ENCODE measurements around the gene ASB3. TPM values are rescaled to one million over a fixed set of nuclear protein-coding genes. Genes with fewer than 3 reads are reported as not detected.

Gene ASB3
- polyA plus RNA-seq, 3 donors: 6.7 to 14.9 (median 8.1) TPM

DNA sequence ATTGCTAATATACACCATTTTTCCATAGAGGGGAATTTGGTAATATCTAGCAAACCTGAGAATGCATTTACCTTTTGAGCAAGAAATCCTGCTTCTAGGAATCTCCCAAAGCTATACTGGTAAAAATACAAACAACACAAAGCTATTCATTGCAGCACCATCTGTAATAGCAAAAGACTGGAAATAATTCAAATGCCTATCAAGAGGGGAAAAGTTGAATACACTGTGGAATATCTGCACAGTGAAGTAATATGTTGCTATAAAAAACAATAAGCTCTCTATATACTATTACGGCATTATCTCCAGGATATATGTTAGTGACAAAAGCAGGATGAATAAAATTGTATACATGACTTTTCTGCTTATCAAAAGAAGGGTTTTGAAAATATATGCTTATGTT, 131.5 kb downstream of the ASB3 start:
- H3K4me1 ChIP-seq (ENCODE audit: control insufficient read depth in 1 of 2, insufficient read depth in 2 of 2, low read length in 2 of 2): no peaks in the 10 kb centered on the region
- H3K9me3 ChIP-seq (replicated peaks in 1 of 2; ENCODE audit: control insufficient read depth in 1 of 2, insufficient read depth in 1 of 2, low read length in 2 of 2): no peaks in the 10 kb centered on the region
- H4K20me1 ChIP-seq (ENCODE audit: insufficient read depth, low read length): no peaks in the 10 kb centered on the region
- no peak overlapping the region for H3K4me2 ChIP-seq (replicated peaks; ENCODE audit: extremely low read depth, low read length, poor library complexity, severe bottlenecking)
- Mint-ChIP-seq H3K27me3 (ENCODE audit: low read depth in 3 of 3) (peaks cover 0 to 2% (median 0%) of the 10 kb centered on the region in 3 donors), H3K4me3 (no peak overlapping the region), H3K27ac (no peak overlapping the region), H3K4me1 (no peaks in the 10 kb centered on the region), H3K9me3 (peaks cover 0 to 6% (median 2%) of the 10 kb centered on the region in 7 donors), H3K36me3 (no peaks in the 10 kb centered on the region)
- H3K27me3 ChIP-seq (ENCODE audit: control insufficient read depth in 2 of 2, insufficient read depth in 2 of 2, low read length in 2 of 2): no peaks in the 10 kb centered on the region
- TF ChIP-seq, protein P1, sequence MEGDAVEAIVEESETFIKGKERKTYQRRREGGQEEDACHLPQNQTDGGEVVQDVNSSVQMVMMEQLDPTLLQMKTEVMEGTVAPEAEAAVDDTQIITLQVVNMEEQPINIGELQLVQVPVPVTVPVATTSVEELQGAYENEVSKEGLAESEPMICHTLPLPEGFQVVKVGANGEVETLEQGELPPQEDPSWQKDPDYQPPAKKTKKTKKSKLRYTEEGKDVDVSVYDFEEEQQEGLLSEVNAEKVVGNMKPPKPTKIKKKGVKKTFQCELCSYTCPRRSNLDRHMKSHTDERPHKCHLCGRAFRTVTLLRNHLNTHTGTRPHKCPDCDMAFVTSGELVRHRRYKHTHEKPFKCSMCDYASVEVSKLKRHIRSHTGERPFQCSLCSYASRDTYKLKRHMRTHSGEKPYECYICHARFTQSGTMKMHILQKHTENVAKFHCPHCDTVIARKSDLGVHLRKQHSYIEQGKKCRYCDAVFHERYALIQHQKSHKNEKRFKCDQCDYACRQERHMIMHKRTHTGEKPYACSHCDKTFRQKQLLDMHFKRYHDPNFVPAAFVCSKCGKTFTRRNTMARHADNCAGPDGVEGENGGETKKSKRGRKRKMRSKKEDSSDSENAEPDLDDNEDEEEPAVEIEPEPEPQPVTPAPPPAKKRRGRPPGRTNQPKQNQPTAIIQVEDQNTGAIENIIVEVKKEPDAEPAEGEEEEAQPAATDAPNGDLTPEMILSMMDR (IDR thresholded peaks at IDR 0.05): no peak
- no CpG with 5 or more reads among the region's 1 CpG for WGBS (ENCODE audit: insufficient coverage)
- no peaks in the 10 kb centered on the region for H3K36me3 ChIP-seq (replicated peaks in 1 of 2; ENCODE audit: control insufficient read depth in 1 of 2, insufficient read depth in 2 of 2, low read length in 2 of 2)
- H3K27ac ChIP-seq (ENCODE audit: low read depth in 1 of 2, low read length in 2 of 2): no peak overlapping the region
- H3K79me2 ChIP-seq (ENCODE audit: insufficient read depth, low read length): no peaks in the 10 kb centered on the region
- H3K9ac ChIP-seq (ENCODE audit: insufficient read depth, low read length, poor library complexity, severe bottlenecking): no peak overlapping the region
- no peak for DNase-seq
- no peak overlapping the region for H3K4me3 ChIP-seq (replicated peaks in 1 of 3; ENCODE audit: low read depth in 2 of 3, low read length in 3 of 3)
- intact Hi-C loops (cut with micrococcal nuclease): no loop called here
- no peak overlapping the region for H2AFZ ChIP-seq (ENCODE audit: insufficient read depth, low read depth, low read length, poor library complexity, severe bottlenecking)

DNA sequence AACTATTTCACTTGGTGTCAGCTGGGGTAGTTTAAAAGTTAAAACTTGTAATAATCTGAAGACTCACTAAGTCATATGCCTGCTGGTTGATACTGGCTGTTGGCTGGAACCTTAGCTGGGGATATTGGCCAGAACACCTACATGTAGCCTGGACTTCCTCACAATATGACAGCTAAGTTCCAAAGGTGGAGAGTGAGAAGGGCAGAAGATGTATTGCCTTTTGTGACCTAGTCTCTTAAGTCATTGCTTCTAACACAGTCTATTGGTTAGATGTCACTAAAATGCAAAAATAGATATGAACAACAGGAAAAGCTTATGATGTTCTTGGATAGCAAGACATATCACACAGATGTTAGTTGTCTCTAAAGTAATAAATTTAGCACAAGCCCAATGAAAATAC, 132.4 kb downstream of the ASB3 start:
- Mint-ChIP-seq H3K4me1 (no peaks in the 10 kb centered on the region), H3K27ac (no peak overlapping the region), H3K4me3 (no peak overlapping the region), H3K9me3 (peaks cover 0 to 6% (median 2%) of the 10 kb centered on the region in 7 donors), H3K36me3 (no peaks in the 10 kb centered on the region), H3K27me3 (ENCODE audit: low read depth in 3 of 3) (peaks cover 0 to 3% (median 0%) of the 10 kb centered on the region in 3 donors)
- DNase-seq: no peak
- Histone ChIP-seq H3K9me3 (replicated peaks in 1 of 2; ENCODE audit: control insufficient read depth in 1 of 2, insufficient read depth in 1 of 2, low read length in 2 of 2) (no peaks in the 10 kb centered on the region), H3K27me3 (ENCODE audit: control insufficient read depth in 2 of 2, insufficient read depth in 2 of 2, low read length in 2 of 2) (no peaks in the 10 kb centered on the region), H4K20me1 (ENCODE audit: insufficient read depth, low read length) (no peaks in the 10 kb centered on the region), H3K27ac (ENCODE audit: low read depth in 1 of 2, low read length in 2 of 2) (no peak overlapping the region), H3K4me1 (ENCODE audit: control insufficient read depth in 1 of 2, insufficient read depth in 2 of 2, low read length in 2 of 2) (no peaks in the 10 kb centered on the region), H3K9ac (ENCODE audit: insufficient read depth, low read length, poor library complexity, severe bottlenecking) (no peak overlapping the region), H2AFZ (ENCODE audit: insufficient read depth, low read depth, low read length, poor library complexity, severe bottlenecking) (no peak overlapping the region), H3K79me2 (ENCODE audit: insufficient read depth, low read length) (no peaks in the 10 kb centered on the region), H3K36me3 (replicated peaks in 1 of 2; ENCODE audit: control insufficient read depth in 1 of 2, insufficient read depth in 2 of 2, low read length in 2 of 2) (no peaks in the 10 kb centered on the region), H3K4me2 (replicated peaks; ENCODE audit: extremely low read depth, low read length, poor library complexity, severe bottlenecking) (no peak overlapping the region), H3K4me3 (replicated peaks in 1 of 3; ENCODE audit: low read depth in 2 of 3, low read length in 3 of 3) (no peak overlapping the region)
- TF ChIP-seq, protein P1 (IDR thresholded peaks at IDR 0.05): no peak
- intact Hi-C loops (cut with micrococcal nuclease): no loop called here

Measured in CD14-positive monocyte (primary cell).